Neuron (in vitro differentiated cells): Measurements from ENCODE around the gene NHS.

Source experiments
- H2AFZ ChIP-seq: one replicate; pipeline ENCODE4 v1.6.1; 2013; ENCODE audit warnings: low read depth, mild to moderate bottlenecking, inconsistent platforms, low read length, moderate library complexity
- H3K27me3 ChIP-seq: one replicate; pipeline ENCODE4 v1.6.1; 2013; ENCODE audit warnings: low read length; ENCODE audit not compliant: insufficient read depth
- H3K36me3 ChIP-seq: one replicate; pipeline ENCODE4 v1.6.1; 2013; ENCODE audit warnings: low read length; ENCODE audit not compliant: insufficient read depth
- H3K4me1 ChIP-seq: one replicate; pipeline ENCODE4 v1.6.1; 2013; ENCODE audit warnings: low read length; ENCODE audit not compliant: insufficient read depth
- H3K4me3 ChIP-seq: 2 replicates; pipeline ENCODE4 v1.5.1; 2013; ENCODE audit warnings: mild to moderate bottlenecking, low read length, moderate library complexity
- H3K9me3 ChIP-seq: one replicate; pipeline ENCODE4 v1.6.1; 2013; ENCODE audit warnings: low read length

NHS gene

DNA sequence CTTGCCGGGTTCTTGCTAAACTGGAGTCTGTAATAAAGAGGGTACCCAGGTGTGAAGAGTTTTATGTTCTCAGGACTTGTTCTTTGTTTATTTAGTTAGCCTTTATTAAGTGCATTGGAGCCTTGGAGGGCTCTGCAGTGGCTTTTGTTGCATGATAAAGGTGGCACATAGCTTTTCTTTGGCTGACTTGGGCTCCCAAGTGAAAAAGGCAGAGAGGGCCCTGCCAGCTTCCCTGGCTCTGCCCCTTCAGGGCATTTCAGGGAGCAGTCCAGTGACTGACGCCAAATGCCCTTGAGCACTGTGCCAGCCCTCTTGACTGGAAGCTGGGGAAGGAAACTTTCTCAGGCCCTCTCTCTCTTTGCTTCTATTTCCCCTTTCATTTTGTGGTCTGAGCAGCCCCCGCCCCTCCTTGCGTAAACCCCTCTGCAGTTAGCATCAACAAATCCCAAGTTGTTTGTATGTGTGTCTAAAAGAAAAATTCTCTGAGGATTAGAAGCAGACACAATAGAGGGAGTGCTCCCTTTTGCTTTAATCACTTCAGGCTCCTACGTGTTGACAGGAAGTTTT lies 152.2 kb downstream of the NHS start:
- no peaks in the 10 kb centered on the region for H3K9me3 ChIP-seq
- no peak overlapping the region for H3K4me3 ChIP-seq
- no peak overlapping the region for H2AFZ ChIP-seq
- peaks cover 3% of the 10 kb centered on the region for H3K27me3 ChIP-seq
- no peaks in the 10 kb centered on the region for H3K36me3 ChIP-seq
- H3K4me1 ChIP-seq: peaks cover 7% of the 10 kb centered on the region

DNA sequence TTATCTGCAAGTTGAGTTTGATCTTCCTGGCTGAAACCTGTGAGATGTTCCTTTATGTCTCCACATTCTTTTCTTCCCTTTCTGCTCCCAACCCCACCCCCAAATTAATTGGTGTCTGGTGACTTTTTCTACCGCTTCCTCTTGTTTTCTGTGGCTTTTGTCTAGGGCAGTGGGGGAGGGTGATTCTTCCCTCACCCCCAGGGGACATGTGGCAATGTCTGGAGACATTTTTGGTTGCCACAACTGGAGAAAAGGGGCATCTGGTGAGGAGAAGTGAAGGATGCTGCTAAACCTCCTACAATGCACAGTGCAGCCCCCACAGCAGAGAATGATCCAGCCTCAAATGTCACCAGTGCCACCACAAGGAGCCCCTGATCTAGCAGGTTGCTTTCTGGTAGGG lies 152.9 kb downstream of the NHS start:
- Histone ChIP-seq H3K36me3 (no peaks in the 10 kb centered on the region), H3K9me3 (no peaks in the 10 kb centered on the region), H3K4me1 (peaks cover 7% of the 10 kb centered on the region), H2AFZ (no peak overlapping the region), H3K27me3 (peaks cover 3% of the 10 kb centered on the region), H3K4me3 (no peak overlapping the region)

- no peak overlapping the region for H3K4me3 ChIP-seq
- peaks cover 7% of the 10 kb centered on the region for H3K4me1 ChIP-seq
- H3K27me3 ChIP-seq: peaks cover 3% of the 10 kb centered on the region
- no peaks in the 10 kb centered on the region for H3K36me3 ChIP-seq
- no peaks in the 10 kb centered on the region for H3K9me3 ChIP-seq
- no peak overlapping the region for H2AFZ ChIP-seq
Measured at GRCh38 chrX:17529151-17529745, 154.2 kb downstream of the NHS start.

DNA sequence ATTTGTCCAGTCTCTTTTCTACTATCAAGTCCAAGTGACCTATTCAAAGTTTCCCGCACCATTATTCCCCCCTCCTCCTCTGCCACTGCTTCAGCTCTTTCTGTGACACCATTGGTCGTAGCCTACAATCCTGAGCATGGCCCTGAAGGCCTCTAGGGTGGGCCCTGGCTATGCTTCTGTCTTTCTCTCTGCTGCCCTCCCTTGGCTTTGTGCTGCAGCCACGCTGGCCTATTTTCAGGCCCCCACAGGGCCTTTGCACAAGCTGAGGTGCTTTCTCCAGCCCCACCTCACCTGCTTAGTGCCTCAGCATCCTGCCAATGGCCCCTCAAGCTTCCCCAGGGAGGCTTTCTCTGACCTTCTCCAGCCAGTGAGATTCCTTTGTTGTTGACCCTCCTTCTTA lies 156.5 kb downstream of the NHS start:
- Histone ChIP-seq H2AFZ (no peak overlapping the region), H3K4me3 (no peak overlapping the region), H3K36me3 (no peaks in the 10 kb centered on the region), H3K27me3 (peaks cover 3% of the 10 kb centered on the region), H3K4me1 (peaks cover 7% of the 10 kb centered on the region), H3K9me3 (no peaks in the 10 kb centered on the region)

- Histone ChIP-seq H3K4me1 (peaks cover 15% of the 10 kb centered on the region), H3K27me3 (no peaks in the 10 kb centered on the region)
Measured at GRCh38 chrX:17535229-17535628, 160.2 kb downstream of the NHS start.

DNA sequence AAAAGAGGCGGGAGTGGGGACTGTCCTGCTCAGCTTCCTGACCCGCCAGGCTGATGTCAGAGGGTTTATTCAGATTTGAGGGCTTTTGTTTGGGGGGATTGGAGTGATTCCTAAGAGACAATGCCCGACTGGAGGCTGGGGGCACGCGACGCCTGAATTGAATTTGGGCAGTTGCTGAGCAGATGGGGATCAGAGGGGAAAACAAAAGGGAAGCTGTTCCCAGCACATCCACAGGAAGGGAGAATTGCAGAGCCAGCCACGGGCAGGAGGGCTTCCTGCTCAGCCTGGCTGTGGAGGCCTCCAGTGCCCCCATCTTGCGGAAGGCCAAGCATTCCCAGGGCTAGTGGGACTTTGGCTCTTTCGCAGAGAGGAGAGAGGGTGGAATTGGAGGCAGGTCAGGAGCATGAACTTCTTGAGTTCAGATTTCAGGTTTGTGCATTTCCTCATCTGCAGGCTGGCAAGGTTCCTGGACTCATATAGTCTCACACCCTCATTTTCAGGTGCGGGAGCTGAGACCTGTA lies 162.8 kb downstream of the NHS start:
- H3K4me3 ChIP-seq: no peak overlapping the region

More at GRCh38 chrX:17535229-17535628, 160.2 kb downstream of the NHS start:
- Histone ChIP-seq H3K4me3 (no peak overlapping the region), H3K36me3 (no peaks in the 10 kb centered on the region), H2AFZ (no peak overlapping the region), H3K9me3 (no peaks in the 10 kb centered on the region)

GRCh38 chrX:17542123-17542522 lies 167.1 kb downstream of the NHS start:
- H3K4me3 ChIP-seq: no peak overlapping the region
- H2AFZ ChIP-seq: no peak overlapping the region
- no peaks in the 10 kb centered on the region for H3K36me3 ChIP-seq
- no peaks in the 10 kb centered on the region for H3K9me3 ChIP-seq
- no peaks in the 10 kb centered on the region for H3K27me3 ChIP-seq
- peaks cover 15% of the 10 kb centered on the region for H3K4me1 ChIP-seq

More for the DNA sequence above, 162.8 kb downstream of the NHS start:
- peaks cover 15% of the 10 kb centered on the region for H3K4me1 ChIP-seq
- no peaks in the 10 kb centered on the region for H3K9me3 ChIP-seq
- H3K27me3 ChIP-seq: no peaks in the 10 kb centered on the region
- H2AFZ ChIP-seq: no peak overlapping the region
- H3K36me3 ChIP-seq: no peaks in the 10 kb centered on the region

- Histone ChIP-seq H3K4me3 (no peak overlapping the region), H2AFZ (no peak overlapping the region), H3K9me3 (no peaks in the 10 kb centered on the region), H3K27me3 (no peaks in the 10 kb centered on the region), H3K4me1 (peaks cover 21% of the 10 kb centered on the region), H3K36me3 (no peaks in the 10 kb centered on the region)
Measured at GRCh38 chrX:17544821-17545220, 169.8 kb downstream of the NHS start.

DNA sequence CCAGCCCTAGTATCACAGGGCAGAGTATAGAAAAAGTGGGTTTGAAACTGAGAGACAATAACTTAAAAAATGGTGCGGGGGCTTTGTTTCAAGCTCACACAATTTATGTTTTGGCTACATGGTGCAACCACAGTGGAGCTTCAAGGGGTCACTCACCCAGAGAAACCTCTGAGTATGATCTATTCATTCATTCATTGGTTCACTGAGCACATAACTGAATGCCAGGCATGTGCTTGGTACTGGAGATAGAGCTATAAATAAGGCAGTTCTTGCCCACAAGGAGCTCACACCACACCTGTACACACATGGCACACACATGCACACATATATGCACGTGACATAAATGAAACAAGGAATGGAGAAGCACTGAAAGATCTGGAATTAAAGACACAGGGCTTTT lies 171.4 kb downstream of the NHS start:
- Histone ChIP-seq H2AFZ (no peak overlapping the region), H3K36me3 (no peaks in the 10 kb centered on the region), H3K4me3 (no peak overlapping the region), H3K9me3 (no peaks in the 10 kb centered on the region), H3K27me3 (no peaks in the 10 kb centered on the region), H3K4me1 (peaks cover 29% of the 10 kb centered on the region)

DNA sequence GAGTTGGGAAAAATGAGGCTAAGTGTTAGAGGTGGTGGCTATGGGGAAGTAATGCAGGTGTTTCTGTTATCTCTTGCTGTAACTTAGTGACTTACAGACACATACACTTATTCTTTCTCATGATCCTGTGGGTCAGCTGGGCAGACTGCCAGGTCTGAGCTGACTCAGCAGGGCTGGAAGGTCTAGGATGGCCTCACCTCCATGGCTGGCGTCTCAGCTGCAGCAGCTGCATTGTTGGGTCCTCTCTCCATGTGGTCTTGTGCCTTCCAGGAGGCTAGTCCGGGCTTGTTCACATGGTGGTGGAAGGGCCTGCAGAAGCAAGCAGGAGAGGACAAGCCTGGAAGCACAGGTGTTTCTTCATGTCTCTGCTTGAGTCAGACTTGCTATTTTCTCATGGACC lies 172.7 kb downstream of the NHS start:
- H3K36me3 ChIP-seq: no peaks in the 10 kb centered on the region
- no peak overlapping the region for H2AFZ ChIP-seq
- no peak overlapping the region for H3K4me3 ChIP-seq
- no peaks in the 10 kb centered on the region for H3K27me3 ChIP-seq
- H3K4me1 ChIP-seq: peaks cover 29% of the 10 kb centered on the region
- H3K9me3 ChIP-seq: no peaks in the 10 kb centered on the region

GRCh38 chrX:17549107-17549651 lies 174.2 kb downstream of the NHS start:
- H3K27me3 ChIP-seq: no peaks in the 10 kb centered on the region
- no peak overlapping the region for H2AFZ ChIP-seq
- H3K36me3 ChIP-seq: no peaks in the 10 kb centered on the region
- no peaks in the 10 kb centered on the region for H3K9me3 ChIP-seq
- H3K4me3 ChIP-seq: peak overlapping the region; percentile 24
- peaks cover 29% of the 10 kb centered on the region for H3K4me1 ChIP-seq

- H3K4me3 ChIP-seq: peak overlapping the region; percentile 24
- H3K4me1 ChIP-seq: peaks cover 29% of the 10 kb centered on the region
- no peaks in the 10 kb centered on the region for H3K36me3 ChIP-seq
- H3K27me3 ChIP-seq: no peaks in the 10 kb centered on the region
- no peaks in the 10 kb centered on the region for H3K9me3 ChIP-seq
- H2AFZ ChIP-seq: no peak overlapping the region
Measured at GRCh38 chrX:17550011-17550410, 175.0 kb downstream of the NHS start.

DNA sequence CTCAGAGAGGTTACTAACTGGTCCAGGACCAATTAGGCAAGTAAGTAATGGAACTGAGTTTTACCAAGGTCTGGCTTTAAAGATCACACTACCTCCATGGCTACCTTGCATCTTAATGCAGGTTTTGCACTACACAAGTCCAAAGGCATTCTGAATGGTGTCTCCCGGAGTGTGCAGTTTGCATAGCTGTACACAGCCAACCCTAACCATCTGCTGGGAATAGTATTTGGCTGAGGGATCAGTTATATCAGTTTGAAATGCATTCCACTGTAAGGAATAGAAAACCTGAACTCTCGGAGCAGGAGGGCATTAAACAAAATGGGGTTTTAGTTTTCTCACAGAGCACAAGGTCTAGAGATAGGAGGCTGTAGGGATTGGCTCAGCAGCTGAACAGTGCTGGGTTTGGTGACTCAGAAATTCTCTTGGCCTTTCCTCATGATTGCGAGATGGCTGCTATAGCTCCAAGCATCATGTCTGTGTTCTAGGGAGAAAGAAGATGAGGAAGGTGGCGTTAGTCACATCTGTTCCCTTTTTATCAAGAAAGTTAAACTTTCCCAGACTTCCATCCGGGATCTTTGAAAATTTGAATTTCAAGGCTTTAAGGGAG lies 177.1 kb downstream of the NHS start:
- H3K9me3 ChIP-seq: no peaks in the 10 kb centered on the region
- no peak overlapping the region for H2AFZ ChIP-seq
- no peak overlapping the region for H3K4me3 ChIP-seq
- H3K27me3 ChIP-seq: no peaks in the 10 kb centered on the region
- no peaks in the 10 kb centered on the region for H3K36me3 ChIP-seq
- peaks cover 29% of the 10 kb centered on the region for H3K4me1 ChIP-seq
